ENCODE measurements around the gene FMNL2. TPM values are rescaled to one million over a fixed set of nuclear protein-coding genes. Genes with fewer than 3 reads are reported as not detected.

Gene FMNL2
- total RNA-seq, 1 donor from 2014 or later: 41.7 TPM

DNA sequence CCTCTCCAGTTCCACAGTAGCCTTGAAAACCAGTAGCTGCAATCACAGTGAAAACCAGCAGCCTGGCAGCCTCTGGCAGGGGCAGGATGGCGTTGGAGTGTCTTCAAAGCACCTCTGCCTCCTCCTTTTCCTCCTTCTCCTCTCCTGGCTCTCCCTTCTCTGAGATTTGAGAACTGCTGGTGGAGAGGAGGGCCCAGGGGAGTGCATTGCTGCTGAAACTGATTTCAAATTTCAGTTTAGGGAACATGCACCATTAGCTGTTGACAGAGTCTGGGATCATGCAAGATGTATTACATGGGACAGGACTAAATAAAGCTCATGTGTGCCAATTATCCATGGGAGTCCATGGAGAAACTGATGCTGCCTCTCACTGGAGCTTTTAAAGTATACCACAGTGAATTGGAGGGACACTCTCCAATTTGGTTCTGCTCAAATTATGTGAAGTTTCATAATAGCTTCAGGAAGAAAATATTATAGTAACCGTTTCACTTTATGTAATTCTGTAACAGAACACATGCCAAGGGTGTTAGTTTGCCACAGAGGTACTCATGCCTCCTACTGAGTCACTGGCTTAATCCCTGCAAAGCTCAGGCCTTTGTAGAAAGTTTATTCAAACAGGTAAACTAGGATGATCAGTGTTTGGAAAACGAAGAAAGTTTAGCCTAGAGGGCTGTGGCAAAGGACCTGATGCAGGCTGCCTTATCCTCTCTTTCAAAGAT, 236.2 kb downstream of the FMNL2 start:
- TF ChIP-seq CTCF (IDR thresholded peaks at IDR 0.05; ENCODE audit: unreplicated experiment): no peak
- DNase-seq (ENCODE audit: low spot score): no peak

DNA sequence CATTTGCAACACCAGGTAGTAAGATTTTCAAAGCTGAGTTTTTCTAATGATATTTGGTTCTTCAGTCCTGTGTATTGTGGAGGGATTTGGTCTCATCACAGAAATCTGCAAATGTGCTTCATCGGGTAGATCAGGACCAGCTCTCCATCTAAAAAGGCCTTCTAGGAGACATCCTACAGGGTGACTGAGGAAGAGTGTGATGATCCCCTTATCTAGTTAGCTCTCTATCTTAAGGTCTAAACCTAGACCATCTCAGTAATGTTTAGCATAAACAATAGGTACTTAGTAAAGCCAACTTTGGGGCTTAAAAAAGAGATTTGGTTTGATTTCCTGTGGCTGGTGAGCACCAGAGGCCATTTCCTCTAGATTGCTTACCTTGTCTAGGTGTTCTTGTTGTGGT, 237.1 kb downstream of the FMNL2 start:
- Mint-ChIP-seq H3K36me3 (ENCODE audit: low read depth, unreplicated experiment) (no peaks in the 10 kb centered on the region), H3K4me3 (ENCODE audit: unreplicated experiment) (no peak overlapping the region), H3K27me3 (ENCODE audit: unreplicated experiment) (peaks cover 2% of the 10 kb centered on the region), H3K9me3 (ENCODE audit: unreplicated experiment) (no peaks in the 10 kb centered on the region), H3K4me1 (ENCODE audit: unreplicated experiment) (peaks cover 10% of the 10 kb centered on the region), H3K27ac (ENCODE audit: unreplicated experiment) (no peak overlapping the region)
- DNase-seq (ENCODE audit: low spot score): no peak
- no peak for TF ChIP-seq CTCF (IDR thresholded peaks at IDR 0.05; ENCODE audit: unreplicated experiment)

More for the DNA sequence above, 236.2 kb downstream of the FMNL2 start:
- Mint-ChIP-seq H3K9me3 (ENCODE audit: unreplicated experiment) (no peaks in the 10 kb centered on the region), H3K4me3 (ENCODE audit: unreplicated experiment) (no peak overlapping the region), H3K36me3 (ENCODE audit: low read depth, unreplicated experiment) (no peaks in the 10 kb centered on the region), H3K27me3 (ENCODE audit: unreplicated experiment) (peaks cover 2% of the 10 kb centered on the region), H3K4me1 (ENCODE audit: unreplicated experiment) (peaks cover 10% of the 10 kb centered on the region), H3K27ac (ENCODE audit: unreplicated experiment) (no peak overlapping the region)

GRCh38 chr2:152573168-152573567, 238.2 kb downstream of the FMNL2 start:
- H3K9me3 Mint-ChIP-seq (ENCODE audit: unreplicated experiment): no peaks in the 10 kb centered on the region
- peaks cover 2% of the 10 kb centered on the region for H3K27me3 Mint-ChIP-seq (ENCODE audit: unreplicated experiment)
- no peak overlapping the region for H3K4me3 Mint-ChIP-seq (ENCODE audit: unreplicated experiment)
- no peak for TF ChIP-seq CTCF (IDR thresholded peaks at IDR 0.05; ENCODE audit: unreplicated experiment)
- no peaks in the 10 kb centered on the region for H3K36me3 Mint-ChIP-seq (ENCODE audit: low read depth, unreplicated experiment)
- no peak for DNase-seq (ENCODE audit: low spot score)
- H3K4me1 Mint-ChIP-seq (ENCODE audit: unreplicated experiment): peaks cover 10% of the 10 kb centered on the region
- H3K27ac Mint-ChIP-seq (ENCODE audit: unreplicated experiment): no peak overlapping the region

- Mint-ChIP-seq H3K4me3 (ENCODE audit: unreplicated experiment) (no peak overlapping the region), H3K4me1 (ENCODE audit: unreplicated experiment) (peaks cover 12% of the 10 kb centered on the region), H3K36me3 (ENCODE audit: low read depth, unreplicated experiment) (no peaks in the 10 kb centered on the region), H3K27ac (ENCODE audit: unreplicated experiment) (no peak overlapping the region), H3K27me3 (ENCODE audit: unreplicated experiment) (no peaks in the 10 kb centered on the region), H3K9me3 (ENCODE audit: unreplicated experiment) (no peaks in the 10 kb centered on the region)
- no peak for DNase-seq (ENCODE audit: low spot score)
- TF ChIP-seq CTCF (IDR thresholded peaks at IDR 0.05; ENCODE audit: unreplicated experiment): no peak
Measured at GRCh38 chr2:152577579-152577978, 242.6 kb downstream of the FMNL2 start.

DNA sequence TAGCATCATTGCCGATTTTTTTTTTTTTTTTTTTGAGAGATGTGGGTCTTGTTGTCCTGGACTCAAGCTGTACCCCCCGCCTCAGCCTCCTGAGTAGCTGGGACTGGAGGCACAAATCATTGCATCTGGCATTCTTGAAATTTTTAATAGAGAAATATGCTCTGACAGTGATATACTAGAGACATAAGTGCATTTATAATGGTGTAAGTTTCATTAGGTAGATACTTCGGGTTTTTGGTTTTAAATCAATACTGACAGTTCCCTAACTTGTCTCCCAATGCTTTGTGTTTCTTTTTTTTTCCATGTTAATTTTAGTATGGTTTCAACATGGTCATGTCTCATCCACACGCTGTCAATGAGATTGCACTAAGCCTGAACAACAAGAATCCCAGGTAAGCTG, 243.6 kb downstream of the FMNL2 start:
- H3K27me3 Mint-ChIP-seq (ENCODE audit: unreplicated experiment): no peaks in the 10 kb centered on the region
- H3K4me1 Mint-ChIP-seq (ENCODE audit: unreplicated experiment): peaks cover 16% of the 10 kb centered on the region
- H3K4me3 Mint-ChIP-seq (ENCODE audit: unreplicated experiment): no peak overlapping the region
- TF ChIP-seq CTCF (IDR thresholded peaks at IDR 0.05; ENCODE audit: unreplicated experiment): no peak
- no peaks in the 10 kb centered on the region for H3K9me3 Mint-ChIP-seq (ENCODE audit: unreplicated experiment)
- H3K27ac Mint-ChIP-seq (ENCODE audit: unreplicated experiment): no peak overlapping the region
- DNase-seq (ENCODE audit: low spot score): no peak
- H3K36me3 Mint-ChIP-seq (ENCODE audit: low read depth, unreplicated experiment): no peaks in the 10 kb centered on the region

Measured in endothelial cell (in vitro differentiated cells).